AG04450 (cell line): ENCODE data around the gene CERCAM. TPM values are rescaled to one million over a fixed set of nuclear protein-coding genes. Genes with fewer than 3 reads are reported as not detected.
A peak's percentile ranks its signal among the peaks of the same experiment; 100 is the strongest.

ENCODE experiments used
- CTCF ChIA-PET: fragments of 300-600, 350-600 bp; formaldehyde crosslinking; extraction: SDS; loops from one replicate; lab custom pipeline; 2022; ENCODE audit warnings: antibody characterized with exemption, inconsistent platforms; lab: Charles Lee
- POLR2A ChIA-PET: fragments of 350-600 bp; formaldehyde crosslinking; extraction: SDS; loops from one replicate; lab custom pipeline; 2021; ENCODE audit warnings: antibody characterized with exemption, inconsistent platforms; lab: Yijun Ruan, JAX
- DNase-seq: peaks from one replicate; pipeline ENCODE4 v3.0.0-alpha.2; 2011; ENCODE audit warnings: low read depth, low spot score
- H3K27ac ChIP-seq: one replicate; pipeline ENCODE4 v1.5.1; 2012; ENCODE audit warnings: low read depth, low read length, control low read depth
- H3K27me3 ChIP-seq: one replicate; pipeline ENCODE4 v1.6.0; 2012; ENCODE audit warnings: low read length; ENCODE audit not compliant: control insufficient read depth, insufficient read depth
- H3K4me3 ChIP-seq: 2 replicates; pipeline ENCODE4 v1.5.1; 2011; ENCODE audit warnings: mild to moderate bottlenecking, low read depth, low read length, control low read depth
- H3K9me3 ChIP-seq: 2 replicates; pipeline ENCODE4 v1.5.1; 2012; ENCODE audit warnings: low read length; ENCODE audit not compliant: control insufficient read depth, insufficient read depth
- polyA plus RNA-seq: library from polyadenylated mRNA; depleted of rRNA; stranded (reverse); fragments of >200 nt; gene quantifications from 2 replicates; pipeline ENCODE4 v1.2.3, GENCODE V29; 2011
- TF ChIP-seq, protein P1 (sequence below): IDR thresholded peaks from 2 replicates; pipeline ENCODE4 v1.5.1; 2011; ENCODE audit warnings: low read depth, low read length, control low read depth, inconsistent platforms

Gene CERCAM
- polyA plus RNA-seq, 1 experiment = 54.9 TPM

DNA sequence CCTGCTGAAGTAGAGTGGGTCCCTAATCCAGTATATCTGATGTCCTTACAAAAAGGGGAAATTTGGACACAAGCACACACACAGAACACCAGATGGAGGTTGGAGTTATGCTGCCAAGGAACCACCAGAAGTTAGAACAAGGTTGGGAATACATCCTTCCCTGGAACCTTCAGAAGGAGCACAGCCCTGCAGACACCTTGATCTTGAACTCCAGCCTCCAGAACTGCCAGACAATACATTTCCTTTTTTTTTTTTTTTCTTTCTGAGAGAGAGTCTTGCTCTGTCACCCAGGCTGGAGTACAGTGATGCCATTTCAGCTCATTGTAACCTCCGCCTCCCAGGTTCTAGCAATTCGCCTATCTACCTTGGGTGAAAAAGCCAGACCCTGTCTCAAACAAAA is 28.1 kb downstream of the CERCAM start:
- Histone ChIP-seq H3K27me3 (no peaks in the 10 kb centered on the region), H3K9me3 (peaks cover 3% of the 10 kb centered on the region), H3K27ac (no peak overlapping the region), H3K4me3 (no peak overlapping the region)
- DNase-seq = no peak
- TF ChIP-seq, protein P1, sequence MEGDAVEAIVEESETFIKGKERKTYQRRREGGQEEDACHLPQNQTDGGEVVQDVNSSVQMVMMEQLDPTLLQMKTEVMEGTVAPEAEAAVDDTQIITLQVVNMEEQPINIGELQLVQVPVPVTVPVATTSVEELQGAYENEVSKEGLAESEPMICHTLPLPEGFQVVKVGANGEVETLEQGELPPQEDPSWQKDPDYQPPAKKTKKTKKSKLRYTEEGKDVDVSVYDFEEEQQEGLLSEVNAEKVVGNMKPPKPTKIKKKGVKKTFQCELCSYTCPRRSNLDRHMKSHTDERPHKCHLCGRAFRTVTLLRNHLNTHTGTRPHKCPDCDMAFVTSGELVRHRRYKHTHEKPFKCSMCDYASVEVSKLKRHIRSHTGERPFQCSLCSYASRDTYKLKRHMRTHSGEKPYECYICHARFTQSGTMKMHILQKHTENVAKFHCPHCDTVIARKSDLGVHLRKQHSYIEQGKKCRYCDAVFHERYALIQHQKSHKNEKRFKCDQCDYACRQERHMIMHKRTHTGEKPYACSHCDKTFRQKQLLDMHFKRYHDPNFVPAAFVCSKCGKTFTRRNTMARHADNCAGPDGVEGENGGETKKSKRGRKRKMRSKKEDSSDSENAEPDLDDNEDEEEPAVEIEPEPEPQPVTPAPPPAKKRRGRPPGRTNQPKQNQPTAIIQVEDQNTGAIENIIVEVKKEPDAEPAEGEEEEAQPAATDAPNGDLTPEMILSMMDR = no peak
- ChIA-PET POLR2A (no interaction called here), CTCF (interaction anchor here (1.9 to 2.3 kb wide), 2 partner anchors 10 kb away, joined by 9 to 17 read pairs; no protein-coding TSS in a partner anchor)

DNA sequence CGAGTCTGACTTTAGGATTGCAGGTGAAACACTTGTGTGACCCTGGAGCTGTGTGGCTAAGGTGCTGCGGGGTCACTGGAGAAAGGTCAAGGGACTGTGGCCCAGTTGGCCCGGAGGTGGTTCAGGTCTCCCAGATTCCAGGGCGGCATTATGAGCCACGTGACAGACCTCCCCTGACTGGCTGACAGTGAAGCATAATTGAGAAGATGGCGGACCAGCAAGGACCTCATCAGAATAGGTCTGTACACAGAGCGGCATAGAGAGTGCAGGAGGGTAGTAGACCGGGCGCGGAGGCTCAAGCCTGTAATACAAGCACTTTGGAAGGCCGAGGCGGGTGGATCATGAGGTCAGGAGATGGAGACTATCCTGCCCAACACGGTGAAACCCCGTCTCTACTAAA is 34.3 kb downstream of the CERCAM start:
- TF ChIP-seq, protein P1 = no peak
- ChIA-PET POLR2A (no interaction called here), CTCF (interaction anchor here (1.4 kb wide), 1 partner anchor 16 kb away, joined by 7 read pairs; no protein-coding TSS in a partner anchor)
- Histone ChIP-seq H3K27ac (no peak overlapping the region), H3K4me3 (no peak overlapping the region), H3K9me3 (no peaks in the 10 kb centered on the region; the same call in 1 of the 2 replicates), H3K27me3 (no peaks in the 10 kb centered on the region)
- DNase-seq = no peak

GRCh38 chr9:128455849-128456612 is 35.4 kb downstream of the CERCAM start, which contains the start of gene ODF2:
TSS of gene ODF2 (plus strand) at chr9:128456006. CDS start at chr9:128456092, 86 bp downstream.
- peak; percentile 84 for DNase-seq
- TF ChIP-seq, protein P1 = no peak
- Histone ChIP-seq H3K4me3 (peak within 1 kb of the TSS; percentile 82), H3K27ac (peak within 1 kb of the TSS; percentile 73), H3K9me3 (no peaks in the 10 kb centered on the region; the same call in 1 of the 2 replicates), H3K27me3 (no peaks in the 10 kb centered on the region)
- CTCF ChIA-PET = no interaction called here
- POLR2A ChIA-PET = interaction anchor here (0.7 kb wide), 1 partner anchor 18 kb away, joined by 4 read pairs; no protein-coding TSS in a partner anchor

DNA sequence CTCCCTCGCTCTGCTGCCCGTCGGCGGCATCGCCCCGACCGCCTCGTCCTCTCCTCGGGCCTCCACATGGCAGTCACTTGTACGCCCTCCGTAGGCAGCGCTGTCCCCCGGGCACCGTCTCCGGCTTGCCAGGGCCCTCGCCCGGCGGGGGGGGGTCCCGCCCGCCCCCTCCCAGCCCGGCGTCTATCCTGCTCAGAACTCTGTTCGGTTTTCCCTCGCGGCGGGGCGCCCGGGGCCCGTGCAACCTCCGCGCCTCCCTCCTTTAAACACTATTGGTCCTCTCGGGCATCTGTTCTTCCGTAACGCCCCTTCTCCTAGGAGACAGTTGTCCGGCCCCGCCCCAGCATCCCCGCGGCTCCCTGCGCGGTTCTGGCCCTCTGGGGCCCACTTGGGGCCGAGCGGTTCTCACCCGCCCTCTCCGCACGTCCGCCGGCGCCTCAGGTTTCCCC is 36.0 kb downstream of the CERCAM start:
- H3K9me3 ChIP-seq = no peaks in the 10 kb centered on the region; the same call in 1 of the 2 replicates
- no peaks in the 10 kb centered on the region for H3K27me3 ChIP-seq
- CTCF ChIA-PET = no interaction called here
- peak overlapping the region; percentile 21 for H3K27ac ChIP-seq
- H3K4me3 ChIP-seq = peak overlapping the region; percentile 82
- no peak for DNase-seq
- POLR2A ChIA-PET = no interaction called here
- TF ChIP-seq, protein P1 = no peak

DNA sequence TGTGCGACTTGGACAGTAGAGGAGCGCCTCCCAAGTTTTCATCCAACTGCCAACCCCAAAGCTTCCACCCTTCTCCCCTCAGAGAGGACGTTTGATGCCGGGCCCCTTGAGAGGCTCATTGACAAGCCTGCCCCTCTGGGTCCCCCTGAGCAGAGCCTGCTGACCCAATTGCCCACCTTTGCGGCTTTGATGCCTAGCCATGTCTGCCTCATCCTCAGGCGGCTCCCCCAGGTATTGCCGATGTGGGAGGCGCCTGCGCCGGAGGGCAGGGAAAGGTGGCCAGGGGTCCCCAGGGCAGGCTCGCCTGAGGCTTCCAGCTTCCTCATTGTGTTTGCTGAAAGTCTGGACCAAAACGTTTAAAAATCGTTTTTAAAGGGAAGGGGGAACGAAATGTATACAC is 36.5 kb downstream of the CERCAM start:
- ChIA-PET CTCF (interaction anchor here (1.7 kb wide), 1 partner anchor 18 kb away, joined by 5 read pairs; no protein-coding TSS in a partner anchor), POLR2A (interaction anchor here (0.7 kb wide), 1 partner anchor 57 kb away, joined by 4 read pairs; no protein-coding TSS in a partner anchor)
- no peak overlapping the region for H3K27ac ChIP-seq

More for the DNA sequence above, 36.5 kb downstream of the CERCAM start:
- TF ChIP-seq, protein P1 = no peak
- H3K9me3 ChIP-seq = no peaks in the 10 kb centered on the region; the same call in 1 of the 2 replicates
- no peaks in the 10 kb centered on the region for H3K27me3 ChIP-seq
- H3K4me3 ChIP-seq = peak overlapping the region; percentile 82
- DNase-seq = no peak
